Pons (tissue), 1 donor: ENCODE measurements around the gene UCP3.

Experiments
- DNase-seq: peaks from one replicate; pipeline ENCODE4 v3.0.0-alpha.2; 2016; ENCODE audit warnings: low spot score

The UCP3 gene

DNA sequence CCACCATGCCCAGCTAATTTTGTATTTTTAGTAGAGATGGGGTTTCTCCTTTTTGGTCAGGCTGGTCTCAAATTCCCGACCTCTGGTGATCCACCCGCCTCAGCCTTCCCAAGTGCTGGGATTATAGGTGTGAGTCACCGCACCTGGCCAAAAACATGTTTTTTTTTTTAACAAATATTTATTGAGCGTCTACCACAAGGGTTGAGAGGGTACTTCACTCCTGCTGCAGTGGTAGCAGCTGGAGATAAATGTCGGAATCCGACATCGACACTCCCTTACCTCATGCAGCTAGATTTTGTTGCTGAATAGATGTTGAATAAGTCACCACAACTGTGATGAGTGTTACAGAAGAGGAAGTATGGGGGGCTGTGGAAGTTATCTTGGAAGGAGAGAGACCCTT is 57.1 kb downstream of the UCP3 start:
- no peak for DNase-seq

DNA sequence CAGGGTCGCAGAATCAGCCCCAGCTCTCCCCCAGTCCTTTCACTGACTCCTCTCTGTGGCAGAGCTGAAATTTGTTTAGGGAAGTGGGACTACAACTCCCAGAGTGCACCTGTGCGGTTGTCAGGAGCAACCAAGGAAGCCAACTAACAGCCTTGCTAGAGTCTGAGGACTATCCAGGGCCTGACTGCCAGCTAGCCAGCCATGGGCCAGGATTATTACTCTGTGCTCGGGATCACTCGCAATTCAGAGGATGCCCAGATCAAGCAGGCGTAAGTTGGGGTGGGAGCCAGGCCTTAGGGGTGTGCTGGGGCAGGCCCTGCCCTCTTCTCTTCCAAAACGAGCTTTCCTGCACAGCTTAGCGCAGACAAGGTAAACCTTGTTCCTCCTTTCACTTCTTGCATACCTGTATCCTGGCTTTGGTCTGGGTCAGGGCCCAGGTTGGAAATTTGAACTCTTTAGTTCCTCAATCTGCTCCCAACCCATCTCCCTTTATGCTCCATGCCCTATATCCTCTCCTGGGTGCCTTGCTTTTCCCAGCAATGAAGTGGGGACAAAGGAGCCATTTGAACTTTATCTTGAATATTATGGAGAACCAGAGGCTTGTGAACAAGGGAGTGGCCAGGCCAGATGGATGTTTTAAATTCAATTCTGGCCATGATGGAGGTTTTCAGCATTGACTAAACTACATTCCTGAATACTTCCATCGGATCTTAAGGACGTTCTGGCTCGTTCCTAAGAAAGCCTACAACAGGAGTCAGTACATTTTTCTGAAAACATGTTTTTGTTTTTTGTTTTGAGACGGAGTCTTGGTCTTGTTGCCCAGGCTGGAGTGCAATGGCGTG is 57.8 kb downstream of the UCP3 start, which contains the start of gene DNAJB13:
DNAJB13 (plus strand) TSS at position 158 of the 842 bp plus-strand sequence; CDS start at position 202, 44 bp downstream.
- DNase-seq, result no peak
